Tibial nerve (tissue), 4 donors: Measurements from ENCODE around the gene CRYBB1. TPM values are rescaled to one million over a fixed set of nuclear protein-coding genes. Genes with fewer than 3 reads are reported as not detected.

Experiments used
- DNase-seq, 2 donors: peaks; one replicate each; pipeline ENCODE4 v3.0.0-alpha.2; 2019; ENCODE audit warnings: low spot score in 2 of 2
- H3K27ac ChIP-seq, 4 donors: fragments of 200-600 bp; sonication (generic) in 3 of 4; one replicate each; pipeline ENCODE4 v1.5.1; 2017 to 2019; ENCODE audit warnings: mild to moderate bottlenecking in 1 of 4
- H3K27me3 ChIP-seq, 2 donors: fragments of 200-600 bp; sonication (generic) in 1 of 2; one replicate each; pipeline versions ENCODE4 v1.5.1 to v1.6.0; 2017 to 2019
- H3K36me3 ChIP-seq, 3 donors: fragments of 200-600 bp; sonication (generic); one replicate each; pipeline ENCODE4 v1.5.1; 2018 to 2019
- H3K4me1 ChIP-seq, 4 donors: fragments of 200-600 bp; sonication (generic) in 3 of 4; one replicate each; pipeline ENCODE4 v1.5.1; 2017 to 2019
- H3K4me3 ChIP-seq, 4 donors: fragments of 200-600 bp; sonication (generic) in 3 of 4; one replicate each; pipeline ENCODE4 v1.5.1; 2017 to 2019; ENCODE audit warnings: mild to moderate bottlenecking in 1 of 4, moderate library complexity in 1 of 4
- H3K9me3 ChIP-seq, 4 donors: fragments of 200-600 bp; sonication (generic) in 3 of 4; one replicate each; pipeline ENCODE4 v1.5.1; 2017 to 2019
- CTCF ChIP-seq, 5 experiments: fragments of 200-600 bp in 3 of 5; fragments of 450-650 bp in 2 of 5; sonication (generic) in 3 of 5; IDR thresholded peaks; one replicate each; pipeline ENCODE4 v1.5.1; 2016 to 2019; ENCODE audit warnings: antibody characterized with exemption in 5 of 5, mild to moderate bottlenecking in 3 of 5, moderate library complexity in 2 of 5
- EP300 ChIP-seq, 2 donors: sonication (generic); formaldehyde crosslinking; IDR thresholded peaks; one replicate each; pipeline ENCODE4 v1.6.1; 2017; ENCODE audit warnings: antibody characterized with exemption in 2 of 2, mild to moderate bottlenecking in 1 of 2
- POLR2A ChIP-seq, 2 donors: fragments of 450-650 bp; IDR thresholded peaks; one replicate each; pipeline ENCODE4 v1.6.1; 2017; ENCODE audit warnings: antibody characterized with exemption in 2 of 2, mild to moderate bottlenecking in 2 of 2, moderate library complexity in 2 of 2
- WGBS, 2 donors: methylation state at CpG; one replicate each; pipeline ENCODE4 v1.1.5; 2018; 5-methylcytosine and 5-hydroxymethylcytosine counted together
- total RNA-seq, 4 donors: library from RNA; depleted of rRNA; stranded (reverse); fragments of >200 nt; gene quantifications; one replicate each; pipeline ENCODE4 v1.1.0, GENCODE V29; 2016

Gene CRYBB1
- total RNA-seq, 4 donors from 2014 or later = 0.84 to 4.8 (median 1.8) TPM

GRCh38 chr22:26558248-26558895, 59.5 kb downstream of the CRYBB1 start:
- H3K4me3 ChIP-seq = no peak overlapping the region
- H3K36me3 ChIP-seq = no peaks in the 10 kb centered on the region
- no peak for TF ChIP-seq EP300 (IDR thresholded peaks at IDR 0.05)
- TF ChIP-seq POLR2A (IDR thresholded peaks at IDR 0.05) = no peak
- no peak for TF ChIP-seq CTCF (IDR thresholded peaks at IDR 0.05)
- H3K27ac ChIP-seq = no peak overlapping the region
- H3K9me3 ChIP-seq = no peaks in the 10 kb centered on the region
- H3K27me3 ChIP-seq = no peaks in the 10 kb centered on the region
- WGBS, 2 donors = 55 to 56% methylated on average over 3 of the region's 3 CpGs
- no peak for DNase-seq
- H3K4me1 ChIP-seq = peaks cover 0 to 8% (median 0%) of the 10 kb centered on the region in 4 donors

- Histone ChIP-seq H3K9me3 (no peaks in the 10 kb centered on the region), H3K4me3 (no peak overlapping the region), H3K4me1 (peaks cover 0 to 6% (median 0%) of the 10 kb centered on the region in 4 donors), H3K36me3 (no peaks in the 10 kb centered on the region), H3K27me3 (no peaks in the 10 kb centered on the region), H3K27ac (no peak overlapping the region)
- no peak for DNase-seq
- 87% methylated on average over 5 of the region's 5 CpGs for WGBS, 2 donors
- TF ChIP-seq EP300 (IDR thresholded peaks at IDR 0.05) = no peak
- TF ChIP-seq CTCF (IDR thresholded peaks at IDR 0.05) = no peak
- TF ChIP-seq POLR2A (IDR thresholded peaks at IDR 0.05) = no peak
Observed at GRCh38 chr22:26556904-26557303, 60.9 kb downstream of the CRYBB1 start.

GRCh38 chr22:26555478-26555877, 62.3 kb downstream of the CRYBB1 start:
- Histone ChIP-seq H3K36me3 (no peaks in the 10 kb centered on the region), H3K4me3 (no peak overlapping the region), H3K9me3 (no peaks in the 10 kb centered on the region), H3K4me1 (peaks cover 0 to 11% (median 3%) of the 10 kb centered on the region in 4 donors), H3K27ac (no peak overlapping the region), H3K27me3 (no peaks in the 10 kb centered on the region)
- 84 to 85% methylated on average over 11 of the region's 11 CpGs for WGBS, 2 donors
- no peak for DNase-seq
- TF ChIP-seq POLR2A (IDR thresholded peaks at IDR 0.05) (no peak), CTCF (IDR thresholded peaks at IDR 0.05) (no peak), EP300 (IDR thresholded peaks at IDR 0.05) (no peak)

GRCh38 chr22:26554956-26555355, 62.9 kb downstream of the CRYBB1 start:
- Histone ChIP-seq H3K4me3 (no peak overlapping the region), H3K27ac (no peak overlapping the region), H3K27me3 (no peaks in the 10 kb centered on the region), H3K36me3 (no peaks in the 10 kb centered on the region), H3K4me1 (peaks cover 0 to 16% (median 3%) of the 10 kb centered on the region in 4 donors), H3K9me3 (no peaks in the 10 kb centered on the region)
- 73 to 78% methylated on average over 6 of the region's 6 CpGs for WGBS, 2 donors
- TF ChIP-seq CTCF (IDR thresholded peaks at IDR 0.05) (no peak), POLR2A (IDR thresholded peaks at IDR 0.05) (no peak), EP300 (IDR thresholded peaks at IDR 0.05) (no peak)
- DNase-seq = no peak

- no peak overlapping the region for H3K4me3 ChIP-seq
- TF ChIP-seq CTCF (IDR thresholded peaks at IDR 0.05) (no peak), POLR2A (IDR thresholded peaks at IDR 0.05) (no peak), EP300 (IDR thresholded peaks at IDR 0.05) (no peak)
- no peaks in the 10 kb centered on the region for H3K9me3 ChIP-seq
- no peaks in the 10 kb centered on the region for H3K36me3 ChIP-seq
- WGBS, 2 donors = 55 to 62% methylated on average over 7 of the region's 7 CpGs
- no peaks in the 10 kb centered on the region for H3K27me3 ChIP-seq
- H3K27ac ChIP-seq = no peak overlapping the region
- H3K4me1 ChIP-seq = peaks cover 0 to 17% (median 3%) of the 10 kb centered on the region in 4 donors
- no peak for DNase-seq
Observed at GRCh38 chr22:26553056-26553752, 64.6 kb downstream of the CRYBB1 start.
